NT2/D1 (cell line): ENCODE data around the gene INPP5D.

Experiments used
- YY1 ChIP-seq: IDR thresholded peaks from 2 replicates; pipeline ENCODE4 v1.6.1; 2011; ENCODE audit not compliant: insufficient read length, insufficient read depth
- ZNF274 ChIP-seq: IDR thresholded peaks from 2 replicates; pipeline ENCODE4 v1.6.1; 2011; ENCODE audit warnings: mild to moderate bottlenecking, low read depth, low read length

DNA sequence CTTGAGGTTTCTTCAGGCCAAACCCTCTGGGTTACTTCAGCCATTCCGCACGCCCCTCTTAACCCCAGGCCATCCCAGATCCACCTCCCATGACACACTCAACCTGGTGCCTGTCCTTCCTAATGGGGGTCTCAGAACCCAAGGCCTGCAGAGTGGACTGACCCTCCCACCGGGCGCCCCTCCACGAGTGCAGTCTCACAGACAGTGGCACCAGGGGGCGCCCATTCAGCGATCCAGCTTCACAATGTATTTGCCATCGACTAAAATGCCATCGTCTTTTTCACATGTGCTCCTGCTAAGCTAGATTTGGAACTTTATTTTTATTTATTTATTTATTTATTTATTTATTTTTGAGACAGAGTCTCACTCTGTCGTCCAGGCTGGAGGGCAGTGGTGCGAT lies 38.5 kb downstream of the INPP5D start:
- TF ChIP-seq YY1 = no peak
- no peak for TF ChIP-seq ZNF274
